ENCODE data around the gene ULK1.

DNA sequence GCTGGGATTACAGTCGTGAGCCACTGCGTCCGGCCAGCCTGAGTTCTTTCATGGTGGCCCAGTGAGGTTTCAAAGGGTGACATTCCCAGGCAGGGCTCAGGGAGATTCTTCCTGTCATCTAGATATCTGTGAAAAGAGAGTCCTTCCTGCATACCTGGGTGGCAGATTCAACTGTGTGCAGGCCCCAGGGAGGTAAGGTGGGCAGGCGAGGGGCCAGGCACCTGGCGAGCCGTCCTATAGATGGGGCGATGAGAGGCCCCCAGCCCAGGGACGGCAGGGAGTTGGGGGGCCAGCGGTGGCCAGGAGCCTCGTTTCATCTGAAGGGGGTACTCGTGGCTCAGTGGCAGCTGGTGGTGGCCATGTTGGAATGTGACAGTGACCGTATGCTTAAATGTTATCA is 48.2 kb downstream of the ULK1 start:
- TF ChIP-seq, protein P1, sequence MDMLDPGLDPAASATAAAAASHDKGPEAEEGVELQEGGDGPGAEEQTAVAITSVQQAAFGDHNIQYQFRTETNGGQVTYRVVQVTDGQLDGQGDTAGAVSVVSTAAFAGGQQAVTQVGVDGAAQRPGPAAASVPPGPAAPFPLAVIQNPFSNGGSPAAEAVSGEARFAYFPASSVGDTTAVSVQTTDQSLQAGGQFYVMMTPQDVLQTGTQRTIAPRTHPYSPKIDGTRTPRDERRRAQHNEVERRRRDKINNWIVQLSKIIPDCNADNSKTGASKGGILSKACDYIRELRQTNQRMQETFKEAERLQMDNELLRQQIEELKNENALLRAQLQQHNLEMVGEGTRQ (CRISPR knock-in tag; IDR thresholded peaks at IDR 0.05), result no peak
- TF ChIP-seq CREB1 (CRISPR knock-in tag; IDR thresholded peaks at IDR 0.05) (no peak), TEAD4 (CRISPR knock-in tag; IDR thresholded peaks at IDR 0.05) (no peak), ZNF317 (CRISPR knock-in tag; IDR thresholded peaks at IDR 0.05; ENCODE audit: borderline replicate concordance, low read depth) (no peak), CTCF (IDR thresholded peaks at IDR 0.05) (no peak), FOXK1 (CRISPR knock-in tag; IDR thresholded peaks at IDR 0.05) (no peak), USF1 (CRISPR knock-in tag; IDR thresholded peaks at IDR 0.05) (no peak), FOXP1 (CRISPR knock-in tag; IDR thresholded peaks at IDR 0.05; ENCODE audit: borderline replicate concordance) (no peak)
- TF ChIP-seq, protein P2, sequence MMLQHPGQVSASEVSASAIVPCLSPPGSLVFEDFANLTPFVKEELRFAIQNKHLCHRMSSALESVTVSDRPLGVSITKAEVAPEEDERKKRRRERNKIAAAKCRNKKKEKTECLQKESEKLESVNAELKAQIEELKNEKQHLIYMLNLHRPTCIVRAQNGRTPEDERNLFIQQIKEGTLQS (CRISPR knock-in tag; conservative IDR thresholded peaks at IDR 0.05), result no peak
- TF ChIP-seq, protein P3, sequence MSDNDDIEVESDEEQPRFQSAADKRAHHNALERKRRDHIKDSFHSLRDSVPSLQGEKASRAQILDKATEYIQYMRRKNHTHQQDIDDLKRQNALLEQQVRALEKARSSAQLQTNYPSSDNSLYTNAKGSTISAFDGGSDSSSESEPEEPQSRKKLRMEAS (CRISPR knock-in tag; IDR thresholded peaks at IDR 0.05), result no peak
- TF ChIP-seq, protein P4, sequence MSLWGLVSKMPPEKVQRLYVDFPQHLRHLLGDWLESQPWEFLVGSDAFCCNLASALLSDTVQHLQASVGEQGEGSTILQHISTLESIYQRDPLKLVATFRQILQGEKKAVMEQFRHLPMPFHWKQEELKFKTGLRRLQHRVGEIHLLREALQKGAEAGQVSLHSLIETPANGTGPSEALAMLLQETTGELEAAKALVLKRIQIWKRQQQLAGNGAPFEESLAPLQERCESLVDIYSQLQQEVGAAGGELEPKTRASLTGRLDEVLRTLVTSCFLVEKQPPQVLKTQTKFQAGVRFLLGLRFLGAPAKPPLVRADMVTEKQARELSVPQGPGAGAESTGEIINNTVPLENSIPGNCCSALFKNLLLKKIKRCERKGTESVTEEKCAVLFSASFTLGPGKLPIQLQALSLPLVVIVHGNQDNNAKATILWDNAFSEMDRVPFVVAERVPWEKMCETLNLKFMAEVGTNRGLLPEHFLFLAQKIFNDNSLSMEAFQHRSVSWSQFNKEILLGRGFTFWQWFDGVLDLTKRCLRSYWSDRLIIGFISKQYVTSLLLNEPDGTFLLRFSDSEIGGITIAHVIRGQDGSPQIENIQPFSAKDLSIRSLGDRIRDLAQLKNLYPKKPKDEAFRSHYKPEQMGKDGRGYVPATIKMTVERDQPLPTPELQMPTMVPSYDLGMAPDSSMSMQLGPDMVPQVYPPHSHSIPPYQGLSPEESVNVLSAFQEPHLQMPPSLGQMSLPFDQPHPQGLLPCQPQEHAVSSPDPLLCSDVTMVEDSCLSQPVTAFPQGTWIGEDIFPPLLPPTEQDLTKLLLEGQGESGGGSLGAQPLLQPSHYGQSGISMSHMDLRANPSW (CRISPR knock-in tag; conservative IDR thresholded peaks at IDR 0.05; ENCODE audit: low read depth), result no peak
- TF ChIP-seq, protein P5, sequence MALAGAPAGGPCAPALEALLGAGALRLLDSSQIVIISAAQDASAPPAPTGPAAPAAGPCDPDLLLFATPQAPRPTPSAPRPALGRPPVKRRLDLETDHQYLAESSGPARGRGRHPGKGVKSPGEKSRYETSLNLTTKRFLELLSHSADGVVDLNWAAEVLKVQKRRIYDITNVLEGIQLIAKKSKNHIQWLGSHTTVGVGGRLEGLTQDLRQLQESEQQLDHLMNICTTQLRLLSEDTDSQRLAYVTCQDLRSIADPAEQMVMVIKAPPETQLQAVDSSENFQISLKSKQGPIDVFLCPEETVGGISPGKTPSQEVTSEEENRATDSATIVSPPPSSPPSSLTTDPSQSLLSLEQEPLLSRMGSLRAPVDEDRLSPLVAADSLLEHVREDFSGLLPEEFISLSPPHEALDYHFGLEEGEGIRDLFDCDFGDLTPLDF (CRISPR knock-in tag; IDR thresholded peaks at IDR 0.05), result no peak
- TF ChIP-seq, protein P6, sequence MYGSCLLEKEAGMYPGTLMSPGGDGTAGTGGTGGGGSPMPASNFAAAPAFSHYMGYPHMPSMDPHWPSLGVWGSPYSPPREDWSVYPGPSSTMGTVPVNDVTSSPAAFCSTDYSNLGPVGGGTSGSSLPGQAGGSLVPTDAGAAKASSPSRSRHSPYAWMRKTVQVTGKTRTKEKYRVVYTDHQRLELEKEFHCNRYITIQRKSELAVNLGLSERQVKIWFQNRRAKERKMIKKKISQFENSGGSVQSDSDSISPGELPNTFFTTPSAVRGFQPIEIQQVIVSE (CRISPR knock-in tag; IDR thresholded peaks at IDR 0.05; ENCODE audit: borderline replicate concordance), result no peak
